ENCODE results near the gene SLC25A38.

SLC25A38 gene

GRCh38 chr3:39433642-39434041 is 50.5 kb downstream of the SLC25A38 start:
- no peak for DNase-seq (ENCODE audit: low read depth)

- DNase-seq (ENCODE audit: low read depth) = no peak
Measured at GRCh38 chr3:39434574-39434973, 51.4 kb downstream of the SLC25A38 start.

- no peak for DNase-seq (ENCODE audit: low read depth)
Measured at GRCh38 chr3:39435006-39435748, 52.0 kb downstream of the SLC25A38 start.

GRCh38 chr3:39438880-39439279 is 55.7 kb downstream of the SLC25A38 start:
- DNase-seq (ENCODE audit: low read depth) = no peak

- no peak for DNase-seq (ENCODE audit: low read depth)
Measured at GRCh38 chr3:39440316-39440715, 57.1 kb downstream of the SLC25A38 start.

GRCh38 chr3:39443530-39443929 is 60.4 kb downstream of the SLC25A38 start:
- no peak for DNase-seq (ENCODE audit: low read depth)

- DNase-seq (ENCODE audit: low read depth) = no peak
Measured at GRCh38 chr3:39445927-39446326, 62.8 kb downstream of the SLC25A38 start.

GRCh38 chr3:39446444-39446843 is 63.3 kb downstream of the SLC25A38 start:
- no peak for DNase-seq (ENCODE audit: low read depth)

Measured in activated T-helper 1 cell treated with Interleukin-2 at 50 U/mL for 16 hours (primary cell).